GM06990 (cell line): ENCODE measurements around the gene ZNF862.

ENCODE experiments used
- DNase-seq: peaks from one replicate; pipeline ENCODE4 v3.0.0-alpha.2; 2011; ENCODE audit not compliant: insufficient read length; ENCODE audit errors: extremely low read depth
- H3K27me3 ChIP-seq: replicated peaks from 2 replicates; pipeline ENCODE4 v1.6.0; 2011; ENCODE audit warnings: low read length; ENCODE audit not compliant: control insufficient read depth, insufficient read depth
- H3K36me3 ChIP-seq: 2 replicates; pipeline ENCODE4 v1.5.1; 2011; ENCODE audit warnings: low read length; ENCODE audit not compliant: control insufficient read depth, insufficient read depth
- H3K4me3 ChIP-seq: replicated peaks from 2 replicates; pipeline ENCODE4 v1.5.1; 2011; ENCODE audit warnings: low read depth, mild to moderate bottlenecking, control low read depth, low read length
- TF ChIP-seq, protein P1 (sequence below): IDR thresholded peaks from 2 replicates; pipeline ENCODE4 v1.5.1; 2011; ENCODE audit warnings: low read length, control low read depth, mild to moderate bottlenecking, inconsistent platforms; ENCODE audit not compliant: insufficient read depth, poor library complexity, severe bottlenecking

Gene ZNF862

DNA sequence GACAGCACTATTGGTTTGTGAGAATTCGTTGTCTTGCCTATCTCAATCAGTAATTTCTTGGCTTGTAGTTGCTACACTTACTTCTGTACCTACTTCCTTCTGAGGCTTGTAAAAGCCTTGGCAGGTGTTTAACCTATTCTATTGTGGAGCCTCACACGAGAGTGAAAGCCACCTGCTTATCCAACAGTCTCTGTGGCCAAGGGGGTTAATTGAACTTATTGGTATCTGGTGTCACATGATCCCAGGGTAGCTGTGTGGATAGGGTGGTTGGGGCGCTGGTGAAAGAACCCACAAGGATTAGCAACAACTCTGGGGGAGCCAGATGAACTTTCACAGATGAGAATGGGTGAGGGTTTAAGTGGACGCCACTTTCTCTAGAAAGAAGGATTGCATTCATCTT lies 21.7 kb downstream of the ZNF862 start:
- TF ChIP-seq, protein P1, sequence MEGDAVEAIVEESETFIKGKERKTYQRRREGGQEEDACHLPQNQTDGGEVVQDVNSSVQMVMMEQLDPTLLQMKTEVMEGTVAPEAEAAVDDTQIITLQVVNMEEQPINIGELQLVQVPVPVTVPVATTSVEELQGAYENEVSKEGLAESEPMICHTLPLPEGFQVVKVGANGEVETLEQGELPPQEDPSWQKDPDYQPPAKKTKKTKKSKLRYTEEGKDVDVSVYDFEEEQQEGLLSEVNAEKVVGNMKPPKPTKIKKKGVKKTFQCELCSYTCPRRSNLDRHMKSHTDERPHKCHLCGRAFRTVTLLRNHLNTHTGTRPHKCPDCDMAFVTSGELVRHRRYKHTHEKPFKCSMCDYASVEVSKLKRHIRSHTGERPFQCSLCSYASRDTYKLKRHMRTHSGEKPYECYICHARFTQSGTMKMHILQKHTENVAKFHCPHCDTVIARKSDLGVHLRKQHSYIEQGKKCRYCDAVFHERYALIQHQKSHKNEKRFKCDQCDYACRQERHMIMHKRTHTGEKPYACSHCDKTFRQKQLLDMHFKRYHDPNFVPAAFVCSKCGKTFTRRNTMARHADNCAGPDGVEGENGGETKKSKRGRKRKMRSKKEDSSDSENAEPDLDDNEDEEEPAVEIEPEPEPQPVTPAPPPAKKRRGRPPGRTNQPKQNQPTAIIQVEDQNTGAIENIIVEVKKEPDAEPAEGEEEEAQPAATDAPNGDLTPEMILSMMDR: no peak
- no peak for DNase-seq
- peaks cover 2% of the 10 kb centered on the region for H3K36me3 ChIP-seq
- H3K4me3 ChIP-seq: no peak overlapping the region
- H3K27me3 ChIP-seq: no peaks in the 10 kb centered on the region

DNA sequence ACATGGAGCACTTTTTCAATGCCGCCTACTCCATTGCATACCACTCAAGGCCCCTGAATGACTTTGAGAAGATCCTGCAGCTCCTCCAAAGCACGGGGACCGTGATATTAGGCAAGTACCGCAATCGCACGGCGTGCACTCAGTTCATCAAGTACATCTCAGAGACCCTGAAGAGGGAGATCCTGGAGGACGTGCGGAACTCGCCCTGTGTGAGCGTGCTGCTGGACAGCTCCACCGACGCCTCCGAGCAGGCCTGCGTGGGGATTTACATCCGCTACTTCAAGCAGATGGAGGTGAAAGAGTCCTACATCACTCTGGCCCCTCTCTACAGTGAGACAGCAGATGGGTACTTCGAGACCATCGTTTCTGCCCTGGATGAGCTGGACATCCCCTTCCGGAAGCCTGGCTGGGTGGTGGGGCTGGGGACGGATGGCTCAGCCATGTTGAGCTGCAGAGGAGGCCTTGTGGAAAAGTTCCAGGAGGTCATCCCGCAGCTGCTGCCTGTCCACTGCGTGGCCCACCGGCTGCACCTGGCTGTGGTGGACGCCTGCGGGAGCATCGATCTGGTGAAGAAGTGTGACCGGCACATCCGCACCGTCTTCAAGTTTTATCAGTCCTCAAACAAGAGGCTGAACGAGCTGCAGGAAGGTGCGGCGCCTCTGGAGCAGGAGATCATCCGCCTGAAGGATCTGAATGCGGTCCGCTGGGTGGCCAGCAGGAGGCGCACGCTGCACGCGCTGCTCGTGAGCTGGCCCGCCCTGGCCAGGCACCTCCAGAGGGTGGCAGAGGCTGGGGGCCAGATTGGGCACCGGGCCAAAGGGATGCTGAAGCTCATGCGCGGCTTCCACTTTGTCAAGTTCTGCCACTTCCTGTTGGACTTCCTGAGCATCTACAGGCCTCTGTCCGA lies 22.9 kb downstream of the ZNF862 start:
- Histone ChIP-seq H3K36me3 (peaks cover 2% of the 10 kb centered on the region), H3K27me3 (no peaks in the 10 kb centered on the region), H3K4me3 (no peak overlapping the region)
- TF ChIP-seq, protein P1: peak; percentile 34
- no peak for DNase-seq

DNA sequence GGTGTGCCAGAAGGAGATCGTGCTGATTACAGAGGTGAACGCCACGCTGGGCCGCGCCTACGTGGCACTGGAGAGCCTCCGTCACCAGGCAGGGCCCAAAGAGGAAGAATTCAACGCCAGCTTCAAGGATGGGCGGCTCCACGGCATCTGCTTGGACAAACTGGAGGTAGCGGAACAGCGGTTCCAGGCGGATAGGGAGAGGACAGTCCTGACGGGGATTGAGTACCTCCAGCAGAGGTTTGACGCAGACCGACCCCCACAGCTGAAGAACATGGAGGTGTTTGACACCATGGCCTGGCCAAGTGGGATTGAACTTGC lies 23.5 kb downstream of the ZNF862 start:
- DNase-seq: no peak

DNA sequence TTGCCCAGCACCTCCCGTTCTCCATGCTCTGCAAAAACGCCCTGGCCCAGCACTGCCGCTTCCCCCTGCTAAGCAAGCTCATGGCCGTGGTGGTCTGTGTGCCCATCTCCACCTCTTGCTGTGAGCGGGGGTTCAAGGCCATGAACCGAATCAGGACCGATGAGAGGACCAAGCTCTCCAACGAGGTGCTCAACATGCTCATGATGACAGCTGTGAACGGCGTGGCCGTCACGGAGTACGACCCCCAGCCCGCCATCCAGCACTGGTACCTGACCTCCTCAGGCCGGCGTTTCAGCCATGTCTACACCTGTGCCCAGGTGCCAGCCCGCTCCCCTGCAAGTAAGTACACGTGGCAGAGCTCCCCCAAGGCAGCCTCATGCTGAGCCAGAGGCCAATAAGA lies 24.0 kb downstream of the ZNF862 start:
- H3K27me3 ChIP-seq: no peaks in the 10 kb centered on the region
- TF ChIP-seq, protein P1: no peak

More for the DNA sequence above, 23.5 kb downstream of the ZNF862 start:
- Histone ChIP-seq H3K4me3 (no peak overlapping the region), H3K36me3 (peaks cover 2% of the 10 kb centered on the region), H3K27me3 (no peaks in the 10 kb centered on the region)
- TF ChIP-seq, protein P1: no peak

DNA sequence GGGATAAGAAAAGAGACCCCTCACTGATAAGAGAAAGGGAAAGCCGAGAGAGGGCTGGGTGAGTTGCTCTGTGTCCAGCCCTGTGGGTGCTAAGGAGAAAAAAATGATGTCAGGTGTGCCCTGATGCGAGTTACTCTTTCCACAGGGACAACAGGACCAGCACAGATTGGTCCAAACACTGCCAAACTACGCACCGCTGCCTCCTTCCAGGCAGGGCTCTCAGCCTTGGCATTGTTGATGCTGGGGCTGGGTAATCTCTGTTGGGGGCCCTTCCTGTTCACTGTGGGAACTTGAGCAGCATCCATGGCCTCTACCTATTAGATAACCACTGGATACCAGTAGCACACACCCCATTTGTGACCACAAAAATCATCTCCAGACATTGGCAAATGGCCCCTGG lies 25.3 kb downstream of the ZNF862 start:
- no peak for DNase-seq
- Histone ChIP-seq H3K36me3 (peaks cover 2% of the 10 kb centered on the region), H3K4me3 (no peak overlapping the region), H3K27me3 (no peaks in the 10 kb centered on the region)
- TF ChIP-seq, protein P1: no peak

More for the DNA sequence above, 24.0 kb downstream of the ZNF862 start:
- no peak for DNase-seq
- Histone ChIP-seq H3K36me3 (peaks cover 2% of the 10 kb centered on the region), H3K4me3 (no peak overlapping the region)
